IPS-18c (cell line): Measurements from ENCODE around the gene KCP.

Experiments used
- H3K4me3 ChIP-seq: 2 replicates; pipeline ENCODE4 v1.7.0; 2013; ENCODE audit warnings: low read depth, mild to moderate bottlenecking, low read length, moderate library complexity; ENCODE audit not compliant: insufficient read depth
- H3K9me3 ChIP-seq: one replicate; pipeline ENCODE4 v1.6.1; 2013; ENCODE audit warnings: mild to moderate bottlenecking, low read length, moderate library complexity; ENCODE audit not compliant: control insufficient read depth, insufficient read depth

KCP gene

GRCh38 chr7:128940494-128941322 is 30.2 kb upstream of the KCP start:
- peaks cover 2% of the 10 kb centered on the region for H3K9me3 ChIP-seq
- H3K4me3 ChIP-seq = no peak overlapping the region

GRCh38 chr7:128939861-128940410 is 29.4 kb upstream of the KCP start:
- Histone ChIP-seq H3K4me3 (no peak overlapping the region), H3K9me3 (peaks cover 2% of the 10 kb centered on the region)

GRCh38 chr7:128939075-128939860 is 28.8 kb upstream of the KCP start:
- no peak overlapping the region for H3K4me3 ChIP-seq
- peaks cover 2% of the 10 kb centered on the region for H3K9me3 ChIP-seq

- Histone ChIP-seq H3K9me3 (peaks cover 2% of the 10 kb centered on the region), H3K4me3 (peak overlapping the region; percentile 65)
Measured at GRCh38 chr7:128938544-128939074, 28.1 kb upstream of the KCP start.

GRCh38 chr7:128937647-128938543 is 27.4 kb upstream of the KCP start, which contains the start of gene IRF5:
IRF5 (plus strand) TSS chr7:128937927; CDS start chr7:128942082, 4,155 bp downstream.
- H3K9me3 ChIP-seq = peaks cover 2% of the 10 kb centered on the region
- H3K4me3 ChIP-seq = peak within 1 kb of the TSS; percentile 65

- H3K9me3 ChIP-seq = peaks cover 2% of the 10 kb centered on the region
- peak overlapping the region; percentile 65 for H3K4me3 ChIP-seq
Measured at GRCh38 chr7:128937271-128937646, 26.8 kb upstream of the KCP start.

- Histone ChIP-seq H3K4me3 (no peak overlapping the region), H3K9me3 (peaks cover 2% of the 10 kb centered on the region)
Measured at GRCh38 chr7:128936798-128937197, 26.3 kb upstream of the KCP start.

- Histone ChIP-seq H3K4me3 (no peak overlapping the region), H3K9me3 (no peaks in the 10 kb centered on the region)
Measured at GRCh38 chr7:128935342-128935730, 24.8 kb upstream of the KCP start.

GRCh38 chr7:128934361-128935341 is 24.1 kb upstream of the KCP start:
- Histone ChIP-seq H3K4me3 (no peak overlapping the region), H3K9me3 (no peaks in the 10 kb centered on the region)

GRCh38 chr7:128933180-128933891 is 22.8 kb upstream of the KCP start:
- no peaks in the 10 kb centered on the region for H3K9me3 ChIP-seq
- no peak overlapping the region for H3K4me3 ChIP-seq

GRCh38 chr7:128932862-128933179 is 22.3 kb upstream of the KCP start:
- Histone ChIP-seq H3K4me3 (no peak overlapping the region), H3K9me3 (no peaks in the 10 kb centered on the region)

- Histone ChIP-seq H3K9me3 (no peaks in the 10 kb centered on the region), H3K4me3 (no peak overlapping the region)
Measured at GRCh38 chr7:128931965-128932861, 21.7 kb upstream of the KCP start.

GRCh38 chr7:128931190-128931798 is 20.8 kb upstream of the KCP start:
- Histone ChIP-seq H3K9me3 (no peaks in the 10 kb centered on the region), H3K4me3 (no peak overlapping the region)
